Fibroblast of pulmonary artery (primary cell): Measurements from ENCODE around the gene MPHOSPH6.
A peak's percentile ranks its signal among the peaks of the same experiment; 100 is the strongest.

Source experiments
- DNase-seq: peaks from one replicate; pipeline ENCODE4 v3.0.0-alpha.2; 2010; ENCODE audit warnings: low read depth
- H3K4me3 ChIP-seq: replicated peaks from 2 replicates; pipeline ENCODE4 v1.5.1; 2011; ENCODE audit warnings: low read depth, mild to moderate bottlenecking, control low read depth, low read length, moderate library complexity
- CTCF ChIP-seq: IDR thresholded peaks from 2 replicates; pipeline ENCODE4 v1.5.1; 2011; ENCODE audit warnings: mild to moderate bottlenecking, control low read depth, low read length, inconsistent platforms; ENCODE audit errors: missing control alignments

The MPHOSPH6 gene

GRCh38 chr16:82176204-82176603, 6.2 kb upstream of the MPHOSPH6 start:
- H3K4me3 ChIP-seq: no peak overlapping the region
- no peak for TF ChIP-seq CTCF
- DNase-seq: no peak

GRCh38 chr16:82175627-82176026, 5.6 kb upstream of the MPHOSPH6 start:
- no peak overlapping the region for H3K4me3 ChIP-seq
- DNase-seq: no peak
- TF ChIP-seq CTCF: no peak

- TF ChIP-seq CTCF: no peak
These were observed 2.4 kb downstream of the MPHOSPH6 start for GRCh38 chr16:82167670-82168069.

GRCh38 chr16:82160226-82160625, 9.8 kb downstream of the MPHOSPH6 start:
- TF ChIP-seq CTCF: no peak
- no peak overlapping the region for H3K4me3 ChIP-seq
- DNase-seq: no peak

More at GRCh38 chr16:82167670-82168069, 2.4 kb downstream of the MPHOSPH6 start:
- H3K4me3 ChIP-seq: no peak overlapping the region
- DNase-seq: no peak

- TF ChIP-seq CTCF: no peak
- DNase-seq: no peak
These were observed 12.2 kb downstream of the MPHOSPH6 start for GRCh38 chr16:82157836-82158235.

GRCh38 chr16:82157534-82157812, 12.6 kb downstream of the MPHOSPH6 start:
- H3K4me3 ChIP-seq: no peak overlapping the region
- DNase-seq: no peak
- no peak for TF ChIP-seq CTCF

More at GRCh38 chr16:82157836-82158235, 12.2 kb downstream of the MPHOSPH6 start:
- H3K4me3 ChIP-seq: no peak overlapping the region

GRCh38 chr16:82156761-82157533, 13.1 kb downstream of the MPHOSPH6 start:
- no peak for TF ChIP-seq CTCF
- no peak overlapping the region for H3K4me3 ChIP-seq
- DNase-seq: peak; percentile 72
